GM12878 (cell line): ENCODE data around the gene EFCAB13. TPM values are rescaled to one million over a fixed set of nuclear protein-coding genes. Genes with fewer than 3 reads are reported as not detected.

ENCODE experiments used
- ASH2L ChIP-seq: fragments of 300-600, 200-600 bp; sonication (generic); IDR thresholded peaks from 2 replicates; pipeline ENCODE4 v1.6.1; 2017; ENCODE audit warnings: low read depth, mild to moderate bottlenecking, borderline replicate concordance
- BHLHE40 ChIP-seq, 2 experiments: fragments of 450-650 bp in 1 of 2; IDR thresholded peaks; 2 replicates each; pipeline ENCODE4 v1.6.1; 2011 to 2017; ENCODE audit warnings: low read depth in 2 of 2, borderline replicate concordance in 1 of 2, improper control_type of control experiment in 1 of 2, low read length in 1 of 2, mild to moderate bottlenecking in 1 of 2
- CREB1 ChIP-seq: IDR thresholded peaks from 2 replicates; pipeline ENCODE4 v1.6.1; 2012; ENCODE audit warnings: low read depth, mild to moderate bottlenecking, inconsistent platforms
- ETV6 ChIP-seq, 2 experiments: fragments of 450-650 bp in 1 of 2; IDR thresholded peaks in 1 of 2; conservative IDR thresholded peaks in 1 of 2; 2 replicates each; pipeline ENCODE4 v1.6.1; 2014; ENCODE audit warnings: antibody characterized with exemption in 1 of 2, borderline replicate concordance in 1 of 2, low read depth in 1 of 2, mild to moderate bottlenecking in 1 of 2, moderate library complexity in 1 of 2
- EZH2 ChIP-seq: IDR thresholded peaks from 2 replicates; pipeline ENCODE4 v1.6.1; 2012; ENCODE audit warnings: low read depth, mild to moderate bottlenecking, control low read depth, inconsistent platforms, low read length, borderline replicate concordance; ENCODE audit not compliant: control insufficient read depth
- HDGF ChIP-seq: fragments of 450-650 bp; IDR thresholded peaks from 2 replicates; pipeline ENCODE4 v1.6.1; 2016; ENCODE audit warnings: antibody characterized with exemption
- KLF5 ChIP-seq: fragments of 450-650 bp; IDR thresholded peaks from 2 replicates; pipeline ENCODE4 v1.6.1; 2014; ENCODE audit warnings: mild to moderate bottlenecking; ENCODE audit not compliant: partially characterized antibody
- MYC ChIP-seq: IDR thresholded peaks from 2 replicates; pipeline ENCODE4 v1.6.1; 2011; ENCODE audit warnings: mild to moderate bottlenecking, low read length, moderate library complexity, inconsistent platforms; ENCODE audit not compliant: insufficient read depth, insufficient replicate concordance, insufficient read length, severe bottlenecking
- NBN ChIP-seq: fragments of 450-650 bp; IDR thresholded peaks from 2 replicates; pipeline ENCODE4 v1.6.1; 2016
- NFYA ChIP-seq: IDR thresholded peaks from 2 replicates; pipeline ENCODE4 v1.6.1; 2011; ENCODE audit warnings: low read depth, mild to moderate bottlenecking, low read length, improper control_type of control experiment, borderline replicate concordance
- PAX8 ChIP-seq: fragments of 450-650 bp; IDR thresholded peaks from 2 replicates; pipeline ENCODE4 v1.6.1; 2017; ENCODE audit warnings: mild to moderate bottlenecking, moderate library complexity
- RCOR1 ChIP-seq: conservative IDR thresholded peaks from 2 replicates; pipeline ENCODE4 v1.6.1; 2012; ENCODE audit warnings: low read depth, low read length, improper control_type of control experiment
- RELA ChIP-seq: fragments of 450-650 bp; IDR thresholded peaks from 2 replicates; pipeline ENCODE4 v1.8.0; 2014; ENCODE audit warnings: borderline replicate concordance; ENCODE audit not compliant: partially characterized antibody
- RFX5 ChIP-seq: IDR thresholded peaks from 2 replicates; pipeline ENCODE4 v1.6.1; 2011; ENCODE audit warnings: low read depth, low read length, improper control_type of control experiment
- SIX5 ChIP-seq: IDR thresholded peaks from 2 replicates; pipeline ENCODE4 v1.6.1; 2011; ENCODE audit warnings: mild to moderate bottlenecking, low read depth, low read length, moderate library complexity; ENCODE audit not compliant: severe bottlenecking
- TBL1XR1 ChIP-seq: IDR thresholded peaks from 2 replicates; pipeline ENCODE4 v1.6.1; 2012; ENCODE audit warnings: low read depth, low read length, improper control_type of control experiment
- YY1 ChIP-seq: IDR thresholded peaks from 2 replicates; pipeline ENCODE4 v1.6.1; 2011; ENCODE audit warnings: low read depth, mild to moderate bottlenecking, low read length
- ZBED1 ChIP-seq: IDR thresholded peaks from 2 replicates; pipeline ENCODE4 v1.6.1; 2016; ENCODE audit warnings: borderline replicate concordance
- ZZZ3 ChIP-seq: IDR thresholded peaks from 2 replicates; pipeline ENCODE4 v1.6.1; 2011; ENCODE audit warnings: low read depth; ENCODE audit not compliant: control insufficient read depth, insufficient read length
- polyA plus RNA-seq, 11 experiments: library from polyadenylated mRNA; depleted of rRNA in 4 of 11; unstranded in 6 of 11; stranded (reverse) in 5 of 11; fragments of >200 nt; fragmentation: Nextera tagmentation in 4 of 11; fragmentation: Illumina TruSeq in 1 of 11; extraction: Ambion mirVana in 4 of 11; extraction: Trizol in 1 of 11; gene quantifications; 1 replicate in 1 of 11; 2 replicates in 10 of 11; pipeline versions ENCODE4 v1.2.1 to v1.2.3, GENCODE V29; 2011 to 2016; ENCODE audit warnings: inconsistent platforms in 2 of 11, missing spikeins in 2 of 11, low read depth in 1 of 11
- total RNA-seq, 4 experiments: library from RNA; depleted of rRNA in 3 of 4; stranded (reverse); fragments of >200 nt in 3 of 4; fragmentation: Illumina TruSeq in 1 of 4; extraction: Trizol in 1 of 4; gene quantifications; 2 replicates each; pipeline versions ENCODE4 v1.2.1 to v1.2.3, GENCODE V29; 2013 to 2021
- TF ChIP-seq, protein P1 (sequence below): IDR thresholded peaks from 2 replicates; pipeline ENCODE4 v1.6.1; 2011; ENCODE audit warnings: low read depth, mild to moderate bottlenecking, low read length, moderate library complexity, borderline replicate concordance; ENCODE audit errors: extremely low read depth
- TF ChIP-seq, protein P2 (sequence below): IDR thresholded peaks from 2 replicates; pipeline ENCODE4 v1.6.1; 2012; ENCODE audit warnings: low read depth, low read length, improper control_type of control experiment
- TF ChIP-seq, protein P3 (sequence below): fragments of 450-650 bp; IDR thresholded peaks from 2 replicates; pipeline ENCODE4 v1.6.1; 2017; ENCODE audit warnings: borderline replicate concordance
- TF ChIP-seq, protein P4 (sequence below): IDR thresholded peaks from 2 replicates; pipeline ENCODE4 v1.6.1; 2011; ENCODE audit warnings: borderline replicate concordance, low read depth, mild to moderate bottlenecking, moderate library complexity, low read length; ENCODE audit not compliant: insufficient read depth, poor library complexity, severe bottlenecking

Gene EFCAB13
- total and polyA plus RNA-seq, 10 of the 15 experiments (the other 5 are each of a cell fraction or from before 2014, with no cell fraction given), result 0.90 to 8.7 (median 5.0) TPM

DNA sequence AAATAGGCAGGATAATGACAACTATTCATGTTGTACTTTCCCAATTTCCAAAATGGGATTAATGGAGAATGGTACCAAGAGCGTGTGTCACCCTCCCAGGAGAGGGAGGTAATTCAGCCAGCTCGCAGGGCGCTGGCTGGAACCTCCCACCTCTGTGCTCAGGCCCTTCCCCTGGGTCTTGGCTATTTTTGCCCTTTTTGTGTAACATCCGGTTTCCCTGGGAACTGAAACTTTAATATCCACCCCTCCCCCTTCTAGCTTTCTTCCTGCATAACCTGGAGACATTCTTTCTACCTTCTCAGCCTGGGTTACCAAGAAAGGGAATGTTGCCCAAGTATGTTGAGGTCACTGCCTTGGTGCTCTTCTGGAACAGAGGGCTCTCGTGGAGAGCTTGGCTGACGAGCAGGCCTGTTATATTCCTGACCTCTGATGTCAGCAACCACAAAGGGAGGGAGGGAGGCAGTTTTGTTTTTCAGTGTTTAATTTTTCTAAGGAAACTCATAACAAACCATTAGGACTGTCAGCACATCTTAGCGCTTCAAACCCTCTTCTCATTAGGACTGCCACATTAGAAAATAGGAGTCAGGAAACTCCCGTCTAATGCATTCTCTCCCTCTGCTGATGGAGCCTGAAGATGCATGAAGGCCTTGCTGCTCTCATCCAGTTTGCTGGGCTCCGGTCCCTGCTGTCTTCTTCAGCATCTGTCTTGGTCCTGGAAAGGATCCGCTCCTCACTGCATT lies 44.5 kb upstream of the EFCAB13 start (continued):
- TF ChIP-seq ETV6 (conservative IDR thresholded peaks at IDR 0.05 in 1 of 2, IDR thresholded peaks at IDR 0.05 in 1 of 2; ENCODE audit: borderline replicate concordance in 1 of 2, low read depth in 1 of 2), result peak in 1 of 2 experiments; percentile 94; a peak in 2 of 4 replicates
- TF ChIP-seq ZZZ3, result no peak
- no peak for TF ChIP-seq PAX8
- TF ChIP-seq CREB1, result peak; percentile 72
- no peak for TF ChIP-seq RCOR1
- no peak for TF ChIP-seq SIX5
- TF ChIP-seq YY1, result 0 out of 2 replicates have a peak, but pooled peaks have one; percentile 16
- TF ChIP-seq, protein P1, sequence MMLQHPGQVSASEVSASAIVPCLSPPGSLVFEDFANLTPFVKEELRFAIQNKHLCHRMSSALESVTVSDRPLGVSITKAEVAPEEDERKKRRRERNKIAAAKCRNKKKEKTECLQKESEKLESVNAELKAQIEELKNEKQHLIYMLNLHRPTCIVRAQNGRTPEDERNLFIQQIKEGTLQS, result no peak
- TF ChIP-seq MYC, result no peak
- peak; percentile 92 for TF ChIP-seq NBN
- TF ChIP-seq NFYA, result no peak
- peak; percentile 24 to 38; a peak in 3 of 4 replicates for TF ChIP-seq BHLHE40 (IDR thresholded peaks at IDR 0.05; ENCODE audit: borderline replicate concordance in 1 of 2, low read depth in 2 of 2, low read length in 1 of 2)
- TF ChIP-seq KLF5, result peak; percentile 30
- TF ChIP-seq HDGF, result no peak; the same call in 1 of the 2 replicates
- TF ChIP-seq, protein P2, sequence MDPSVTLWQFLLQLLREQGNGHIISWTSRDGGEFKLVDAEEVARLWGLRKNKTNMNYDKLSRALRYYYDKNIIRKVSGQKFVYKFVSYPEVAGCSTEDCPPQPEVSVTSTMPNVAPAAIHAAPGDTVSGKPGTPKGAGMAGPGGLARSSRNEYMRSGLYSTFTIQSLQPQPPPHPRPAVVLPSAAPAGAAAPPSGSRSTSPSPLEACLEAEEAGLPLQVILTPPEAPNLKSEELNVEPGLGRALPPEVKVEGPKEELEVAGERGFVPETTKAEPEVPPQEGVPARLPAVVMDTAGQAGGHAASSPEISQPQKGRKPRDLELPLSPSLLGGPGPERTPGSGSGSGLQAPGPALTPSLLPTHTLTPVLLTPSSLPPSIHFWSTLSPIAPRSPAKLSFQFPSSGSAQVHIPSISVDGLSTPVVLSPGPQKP, result no peak; the same call in none of the 2 replicates
- TF ChIP-seq, protein P3, sequence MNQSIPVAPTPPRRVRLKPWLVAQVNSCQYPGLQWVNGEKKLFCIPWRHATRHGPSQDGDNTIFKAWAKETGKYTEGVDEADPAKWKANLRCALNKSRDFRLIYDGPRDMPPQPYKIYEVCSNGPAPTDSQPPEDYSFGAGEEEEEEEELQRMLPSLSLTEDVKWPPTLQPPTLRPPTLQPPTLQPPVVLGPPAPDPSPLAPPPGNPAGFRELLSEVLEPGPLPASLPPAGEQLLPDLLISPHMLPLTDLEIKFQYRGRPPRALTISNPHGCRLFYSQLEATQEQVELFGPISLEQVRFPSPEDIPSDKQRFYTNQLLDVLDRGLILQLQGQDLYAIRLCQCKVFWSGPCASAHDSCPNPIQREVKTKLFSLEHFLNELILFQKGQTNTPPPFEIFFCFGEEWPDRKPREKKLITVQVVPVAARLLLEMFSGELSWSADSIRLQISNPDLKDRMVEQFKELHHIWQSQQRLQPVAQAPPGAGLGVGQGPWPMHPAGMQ, result no peak
- peak; percentile 92 for TF ChIP-seq ZBED1
- TF ChIP-seq ASH2L, result peak; percentile 96; the same call in 1 of the 2 replicates
- TF ChIP-seq RELA, result peak; percentile 66
- TF ChIP-seq TBL1XR1, result no peak; the same call in 1 of the 2 replicates
- no peak for TF ChIP-seq EZH2
- TF ChIP-seq RFX5, result no peak
- TF ChIP-seq, protein P4, sequence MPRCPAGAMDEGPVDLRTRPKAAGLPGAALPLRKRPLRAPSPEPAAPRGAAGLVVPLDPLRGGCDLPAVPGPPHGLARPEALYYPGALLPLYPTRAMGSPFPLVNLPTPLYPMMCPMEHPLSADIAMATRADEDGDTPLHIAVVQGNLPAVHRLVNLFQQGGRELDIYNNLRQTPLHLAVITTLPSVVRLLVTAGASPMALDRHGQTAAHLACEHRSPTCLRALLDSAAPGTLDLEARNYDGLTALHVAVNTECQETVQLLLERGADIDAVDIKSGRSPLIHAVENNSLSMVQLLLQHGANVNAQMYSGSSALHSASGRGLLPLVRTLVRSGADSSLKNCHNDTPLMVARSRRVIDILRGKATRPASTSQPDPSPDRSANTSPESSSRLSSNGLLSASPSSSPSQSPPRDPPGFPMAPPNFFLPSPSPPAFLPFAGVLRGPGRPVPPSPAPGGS, result peak; percentile 98
